Measurements from ENCODE around the gene PRAC1. TPM values are rescaled to one million over a fixed set of nuclear protein-coding genes. Genes with fewer than 3 reads are reported as not detected.

The PRAC1 gene
- total and polyA plus RNA-seq, 2 donors (not counting 3 experiments of a cell fraction or from before 2014, with no cell fraction given) = not detected

DNA sequence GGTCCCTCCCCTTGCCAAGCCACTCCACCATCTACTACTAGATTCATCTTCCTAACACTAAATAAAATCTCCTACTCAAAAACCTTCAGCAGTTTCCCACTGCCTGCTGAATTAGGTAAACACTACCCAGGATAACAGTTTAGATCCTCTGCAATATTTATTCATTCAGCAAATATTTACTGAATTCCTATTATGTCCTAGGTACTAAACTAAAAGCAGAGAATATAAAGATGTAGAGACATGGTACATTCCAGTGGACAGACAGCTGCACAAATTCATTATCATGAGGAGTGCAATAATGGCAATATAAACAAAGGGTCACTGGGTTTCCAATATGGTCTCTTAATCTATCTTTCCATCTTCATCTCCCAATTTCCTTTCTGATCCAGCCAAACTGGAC, 37.0 kb upstream of the PRAC1 start:
- dilution Hi-C loops (cut with MboI; ENCODE audit: extremely low pct_ligation_motif_present, low sequenced_read_pairs) = loop anchor here (25.0 kb wide), 1 partner anchor 97 kb away; no protein-coding TSS in a partner anchor
- H3K27me3 ChIP-seq (ENCODE audit: control insufficient read depth in 2 of 2, insufficient read depth in 2 of 2, low read length in 2 of 2) = peaks cover 29 to 35% of the 10 kb centered on the region in 2 experiments
- FAIRE-seq = no peak

More for the DNA sequence above, 37.0 kb upstream of the PRAC1 start:
- TF ChIP-seq FOS (IDR thresholded peaks at IDR 0.05; ENCODE audit: borderline replicate concordance, insufficient read depth, low read length) = no peak
- TF ChIP-seq, protein P1, sequence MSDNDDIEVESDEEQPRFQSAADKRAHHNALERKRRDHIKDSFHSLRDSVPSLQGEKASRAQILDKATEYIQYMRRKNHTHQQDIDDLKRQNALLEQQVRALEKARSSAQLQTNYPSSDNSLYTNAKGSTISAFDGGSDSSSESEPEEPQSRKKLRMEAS (IDR thresholded peaks at IDR 0.05; ENCODE audit: insufficient read depth, insufficient read length) = no peak
- no peak for TF ChIP-seq JUN (IDR thresholded peaks at IDR 0.05; ENCODE audit: borderline replicate concordance, insufficient read depth, insufficient read length, low read depth)
- TF ChIP-seq, protein P2, sequence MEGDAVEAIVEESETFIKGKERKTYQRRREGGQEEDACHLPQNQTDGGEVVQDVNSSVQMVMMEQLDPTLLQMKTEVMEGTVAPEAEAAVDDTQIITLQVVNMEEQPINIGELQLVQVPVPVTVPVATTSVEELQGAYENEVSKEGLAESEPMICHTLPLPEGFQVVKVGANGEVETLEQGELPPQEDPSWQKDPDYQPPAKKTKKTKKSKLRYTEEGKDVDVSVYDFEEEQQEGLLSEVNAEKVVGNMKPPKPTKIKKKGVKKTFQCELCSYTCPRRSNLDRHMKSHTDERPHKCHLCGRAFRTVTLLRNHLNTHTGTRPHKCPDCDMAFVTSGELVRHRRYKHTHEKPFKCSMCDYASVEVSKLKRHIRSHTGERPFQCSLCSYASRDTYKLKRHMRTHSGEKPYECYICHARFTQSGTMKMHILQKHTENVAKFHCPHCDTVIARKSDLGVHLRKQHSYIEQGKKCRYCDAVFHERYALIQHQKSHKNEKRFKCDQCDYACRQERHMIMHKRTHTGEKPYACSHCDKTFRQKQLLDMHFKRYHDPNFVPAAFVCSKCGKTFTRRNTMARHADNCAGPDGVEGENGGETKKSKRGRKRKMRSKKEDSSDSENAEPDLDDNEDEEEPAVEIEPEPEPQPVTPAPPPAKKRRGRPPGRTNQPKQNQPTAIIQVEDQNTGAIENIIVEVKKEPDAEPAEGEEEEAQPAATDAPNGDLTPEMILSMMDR (IDR thresholded peaks at IDR 0.05; ENCODE audit: extremely low read depth in 1 of 2, insufficient read depth in 1 of 2, low read depth in 1 of 2, low read length in 2 of 2) = no peak
- Histone ChIP-seq H3K79me2 (ENCODE audit: control insufficient read depth, insufficient read depth, low read length) (no peaks in the 10 kb centered on the region), H4K20me1 (replicated peaks; ENCODE audit: control insufficient read depth, extremely low read depth, insufficient read depth, low read length) (no peaks in the 10 kb centered on the region), H3K27ac (ENCODE audit: insufficient read depth, low read depth, low read length) (no peak overlapping the region), H3K9ac (replicated peaks; ENCODE audit: extremely low read depth, insufficient read depth, low read length) (no peak overlapping the region), H3K9me1 (replicated peaks; ENCODE audit: control insufficient read depth, extremely low read depth, insufficient read depth, low read length) (no peaks in the 10 kb centered on the region), H3K4me3 (replicated peaks in 1 of 3; ENCODE audit: insufficient read depth in 1 of 3, low read depth in 1 of 3, low read length in 3 of 3) (no peak overlapping the region), H3K4me1 (ENCODE audit: control insufficient read depth, extremely low read depth, insufficient read depth, low read length) (peaks cover 11% of the 10 kb centered on the region), H3K36me3 (ENCODE audit: control insufficient read depth in 2 of 2, extremely low read depth in 1 of 2, insufficient read depth in 2 of 2, low read length in 2 of 2) (no peaks in the 10 kb centered on the region), H2AFZ (ENCODE audit: low read depth, low read length) (no peak overlapping the region), H3K9me3 (replicated peaks; ENCODE audit: control insufficient read depth, insufficient read depth, low read length) (no peaks in the 10 kb centered on the region), H3K4me2 (ENCODE audit: insufficient read depth, low read length) (no peak overlapping the region)
- POLR2A ChIA-PET = no interaction called here
- intact Hi-C loops (cut with micrococcal nuclease) = no loop called here
- DNase-seq (ENCODE audit: low read depth, low spot score) = no peak
- BruUV-seq (replicated peaks) = no TSS peak
- CTCF ChIA-PET = no interaction called here
